Heart left ventricle (tissue), 13 donors: Measurements from ENCODE around the gene MSMP.

Experiments
- CTCF ChIP-seq, 12 donors: fragments of 200-600 bp; sonication (generic) in 4 of 12; IDR thresholded peaks; one replicate each; pipeline versions ENCODE4 v1.5.0 to v1.8.0; 2018 to 2022; ENCODE audit warnings: antibody characterized with exemption in 12 of 12, mild to moderate bottlenecking in 5 of 12
- POLR2A ChIP-seq, 2 donors: fragments of 450-650 bp; IDR thresholded peaks; one replicate each; pipeline ENCODE4 v1.6.1; 2017; ENCODE audit warnings: antibody characterized with exemption in 2 of 2, mild to moderate bottlenecking in 2 of 2, moderate library complexity in 2 of 2
- donor health status: ischemic (EF 13 %, LVEDD 7.1; RV severe dilation, severe dysfunction).
- donor health status: DM: no; HTN: yes; CAD: no.
- donor health status: DM: no; HTN: no; CAD: no.
- donor health status: ischemic (EF 25% LVEDD 6.9; RV normal size, moderate dysfunction).
- donor health status: ischemic (EF 25% LVEDD 5.7; RV mildly dilated, moderate dysfunction).
- donor health status: ischemic (EF 35%, LVEDD 5.7; RV mildly dilated, moderate dysfunction).
- donor health status: nonischemic (EF 11% LVEDD 7.7; RV severe dilation, severe dysfunction).
- donor health status: DM: yes; HTN: yes; CAD: no.
- donor health status: PGD.
- donor health status: ischemic (EF 29% LVEDD 5.4; RV normal size, mild dysfunction).
- donor health status: nonischemic (EF 23%, LVEDD 6.1; RV moderate dilation, normal function).

GRCh38 chr9:35792024-35792813 lies 38.1 kb upstream of the MSMP start:
- TF ChIP-seq POLR2A (IDR thresholded peaks at IDR 0.05), result no peak
- TF ChIP-seq CTCF (IDR thresholded peaks at IDR 0.05), result no peak
